NCI-H748 (cell line): ENCODE measurements around the gene ASXL2.

ENCODE experiments used
- DNase-seq: peaks from one replicate; lab custom pipeline; 2025; ENCODE audit not compliant: unreplicated experiment; lab: John Stamatoyannopoulos, UW

ASXL2 gene

DNA sequence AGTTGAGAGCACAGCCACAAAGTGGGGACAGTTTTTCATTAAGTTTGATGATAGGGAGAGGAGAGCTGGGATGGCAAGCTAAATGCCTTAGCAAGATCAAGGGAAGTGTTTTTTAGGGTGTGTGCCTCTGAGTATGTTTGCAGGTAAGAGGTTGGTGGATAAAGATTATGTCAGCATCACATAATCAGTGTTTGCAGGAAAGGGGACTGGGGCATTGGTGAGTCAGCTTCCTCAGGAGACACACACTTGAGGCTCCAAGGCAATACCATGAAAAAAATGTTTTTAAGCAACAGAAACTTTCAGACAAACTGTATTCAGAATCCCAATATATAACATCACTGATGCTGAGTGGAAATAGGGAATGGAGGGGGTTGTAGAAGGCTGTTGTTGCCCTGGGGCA is 179.5 kb downstream of the ASXL2 start:
- DNase-seq = no peak

DNA sequence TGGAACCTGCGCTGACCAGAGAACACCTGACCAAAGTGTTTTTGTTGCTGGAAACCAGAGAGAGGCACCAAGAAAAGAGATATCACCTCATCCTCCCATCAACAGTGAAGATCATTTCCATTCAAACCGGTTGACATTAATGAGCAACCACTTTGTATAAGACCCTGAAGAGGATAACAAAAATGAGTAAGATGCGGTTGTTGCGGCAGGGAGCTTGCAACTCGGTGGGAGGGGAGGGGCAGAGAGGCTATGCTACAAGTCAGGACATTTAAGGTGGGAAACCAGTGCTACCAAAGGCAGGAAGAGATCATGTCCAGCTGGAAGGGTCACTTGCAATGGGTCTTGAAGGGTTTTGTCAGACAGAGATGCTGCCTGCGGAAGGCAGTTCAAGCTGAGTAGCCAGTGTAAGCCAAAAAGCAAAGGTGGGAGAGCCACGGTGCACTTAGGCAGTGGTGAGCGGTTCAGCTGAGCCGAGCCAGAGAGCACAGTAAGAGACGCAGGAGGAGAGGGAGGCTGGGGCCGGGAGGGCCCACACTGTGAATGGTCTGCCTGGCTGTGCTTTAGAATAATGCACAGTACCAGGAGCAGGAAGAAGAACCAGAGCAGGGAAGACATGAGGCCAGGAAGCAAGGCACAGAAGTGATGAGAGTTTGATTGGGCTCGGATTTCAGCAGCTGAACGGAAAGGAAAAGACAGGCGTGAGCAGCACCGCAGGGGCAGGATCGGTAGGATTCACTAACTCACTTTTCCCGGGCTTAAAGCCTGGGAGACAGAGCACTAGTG is 180.5 kb downstream of the ASXL2 start:
- peak; percentile 24 for DNase-seq

DNA sequence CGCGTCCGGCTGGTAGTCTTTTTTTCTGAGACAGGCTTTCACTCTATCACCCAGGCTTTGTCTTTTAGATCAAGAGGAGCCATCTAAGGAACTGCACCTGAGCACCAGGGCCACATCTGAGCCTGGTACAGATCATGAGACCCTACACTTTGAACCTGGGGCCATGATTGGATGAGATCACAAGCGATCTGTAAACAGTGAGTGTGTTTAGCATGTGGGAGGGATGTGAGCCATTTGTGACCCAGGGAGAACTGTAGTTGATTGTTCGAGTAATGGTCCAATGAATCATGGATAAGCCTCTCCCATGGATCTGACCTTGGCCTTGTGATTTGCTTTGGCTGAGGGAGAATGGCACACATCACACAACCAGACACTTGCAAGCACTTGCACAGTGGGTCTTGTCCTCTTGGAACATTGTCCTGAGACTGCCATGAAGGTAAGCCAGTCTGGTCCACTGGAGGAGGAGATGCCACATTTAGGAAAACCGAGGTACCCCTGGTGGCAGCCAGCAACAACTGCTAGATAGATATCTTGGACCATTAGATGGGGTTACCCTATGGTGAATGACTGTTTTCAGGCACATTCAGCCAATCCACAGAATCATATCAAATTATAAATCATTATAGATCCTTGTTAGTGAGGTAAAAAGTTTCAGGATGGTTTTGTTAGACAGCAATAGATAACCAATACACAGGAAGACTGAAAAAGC is 185.4 kb downstream of the ASXL2 start:
- DNase-seq = no peak

DNA sequence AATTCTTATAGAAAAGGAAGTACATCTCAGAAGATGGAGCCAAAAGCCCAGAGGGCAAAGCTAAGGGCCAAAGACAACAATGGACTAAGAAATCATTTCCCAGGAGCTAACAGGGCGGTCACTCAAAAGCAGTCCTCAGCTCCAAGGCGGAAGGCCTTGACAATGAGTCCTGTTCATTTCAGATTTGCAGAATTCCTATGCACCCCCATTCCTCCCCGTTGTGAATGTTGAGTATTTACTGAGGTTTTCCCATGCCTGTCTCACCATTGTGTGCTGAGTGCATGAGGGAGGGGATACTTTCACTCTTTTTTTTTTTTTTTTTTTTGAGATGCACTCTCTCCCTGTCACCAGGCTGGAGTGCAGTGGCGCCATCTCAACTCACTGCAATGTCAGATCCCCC is 186.1 kb downstream of the ASXL2 start:
- DNase-seq = no peak

DNA sequence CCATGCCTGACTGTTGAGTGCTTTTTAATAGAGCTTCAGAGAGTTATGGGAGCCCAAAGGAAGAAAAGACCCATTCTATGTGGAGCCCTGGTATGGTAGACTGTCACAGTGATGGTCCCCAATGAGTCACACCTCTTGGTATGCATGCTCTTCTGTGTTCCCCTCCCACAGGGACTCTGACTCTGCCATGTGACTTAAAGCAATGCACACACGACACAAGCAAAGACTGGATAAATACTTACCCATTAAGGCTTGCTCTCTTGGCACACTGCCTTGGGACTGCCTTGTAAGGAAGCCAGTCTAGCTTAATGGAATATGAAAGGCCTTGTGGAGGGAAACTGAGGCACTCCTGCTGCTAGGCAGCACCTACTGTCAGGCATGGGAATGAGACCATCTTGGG is 188.2 kb downstream of the ASXL2 start:
- DNase-seq = no peak

DNA sequence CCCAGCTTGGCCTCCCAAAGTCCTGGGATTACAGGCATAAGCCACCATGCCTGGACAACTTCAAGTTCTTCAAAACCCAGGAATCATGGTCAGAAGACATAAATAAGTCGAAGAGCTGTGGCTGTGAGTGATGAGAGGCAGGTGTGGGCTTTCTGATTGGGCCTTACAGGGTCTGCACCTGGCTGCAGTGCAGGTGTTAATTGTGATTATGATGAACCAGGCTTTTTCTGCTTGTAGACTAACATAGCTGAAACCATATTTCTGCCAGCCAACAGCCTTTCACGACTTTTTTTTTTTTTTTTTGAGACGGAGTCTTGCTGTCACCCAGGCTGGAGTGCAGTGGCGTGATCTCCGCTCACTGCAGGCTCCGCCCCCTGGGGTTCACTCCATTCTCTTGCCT is 190.1 kb downstream of the ASXL2 start:
- no peak for DNase-seq

DNA sequence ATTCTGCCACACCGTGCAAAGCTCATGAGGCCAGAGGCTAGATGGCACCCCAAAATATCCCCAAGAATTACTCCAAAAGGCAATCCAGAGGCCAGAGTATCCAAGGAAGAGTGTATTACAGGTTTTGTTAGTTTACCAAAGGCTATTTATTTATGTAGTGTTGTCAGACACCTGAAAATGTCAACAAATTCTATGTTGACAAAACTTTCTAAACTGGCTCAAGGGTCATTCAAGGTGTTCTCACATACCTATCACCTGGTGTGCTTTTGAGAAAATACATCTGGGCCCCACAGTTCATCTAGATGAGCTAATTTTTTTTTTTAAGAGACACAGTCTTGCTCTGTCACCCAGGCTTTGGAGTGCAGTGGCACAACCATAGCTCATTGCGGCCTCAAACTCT is 192.5 kb downstream of the ASXL2 start:
- no peak for DNase-seq

DNA sequence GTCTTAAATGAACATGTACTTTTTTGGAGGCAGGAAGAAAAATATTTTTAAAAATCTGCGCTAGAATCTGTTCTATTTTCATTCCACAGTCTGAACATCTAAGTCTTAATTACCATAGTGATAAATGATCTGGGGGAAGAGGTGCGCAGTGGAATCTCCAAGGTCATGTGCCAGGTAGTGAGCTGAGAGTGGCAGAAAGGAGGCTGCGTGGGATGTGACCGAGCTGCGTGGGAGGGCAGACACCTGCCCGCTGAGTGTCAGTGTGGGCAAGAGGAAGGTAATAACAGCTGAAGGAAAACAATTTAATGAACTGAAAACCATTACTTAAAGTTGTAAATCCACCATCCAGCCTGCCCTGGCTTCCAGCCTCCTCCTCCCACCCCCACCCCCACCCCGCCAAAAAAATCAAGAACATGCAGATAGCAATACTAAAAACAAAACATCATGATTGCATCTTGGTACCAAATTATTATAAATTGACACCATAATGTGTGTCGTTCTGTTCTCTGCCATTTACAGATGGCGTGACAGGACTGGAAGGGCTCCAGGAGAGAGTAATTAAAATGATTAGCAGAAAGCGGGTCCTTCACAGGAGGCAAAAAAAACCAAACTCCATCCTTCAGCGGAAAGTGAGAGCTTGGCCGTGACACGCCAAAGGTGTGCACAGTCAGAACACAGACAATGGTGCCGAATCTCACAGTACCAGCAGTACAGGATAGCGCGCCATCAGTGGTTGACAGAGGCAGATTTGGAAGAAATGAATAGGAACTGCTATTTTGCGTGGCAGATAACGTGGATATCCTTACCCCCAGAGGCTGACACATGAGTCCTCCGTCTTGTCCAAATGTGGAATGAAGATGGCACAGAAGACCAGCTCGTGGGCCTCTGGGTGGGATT is 193.5 kb downstream of the ASXL2 start:
- peak; percentile 37 for DNase-seq
